OCI-M1 (cell line): ENCODE data around the gene SMG6.
A peak's percentile ranks its signal among the peaks of the same experiment; 100 is the strongest.
"Not testable (repeated sequence)": the region's sequence is repeated elsewhere in the genome, so short reads cannot be mapped to it uniquely, and the experiment has no call there.

Experiments
- DNase-seq: peaks from one replicate; lab custom pipeline; 2025; lab: John Stamatoyannopoulos, UW

Gene SMG6

GRCh38 chr17:2303204-2304188 is at the start of gene SMG6, which contains the start of gene SRR:
Gene SMG6 (minus strand): TSS chr17:2303785. CDS start chr17:2303720, 65 bp downstream.
Gene SRR (plus strand): TSS chr17:2303950. CDS start chr17:2315561, 11,611 bp downstream.
- DNase-seq = peak; percentile 94

GRCh38 chr17:2351269-2351668 is 47.7 kb upstream of the SMG6 start:
- no peak for DNase-seq

DNA sequence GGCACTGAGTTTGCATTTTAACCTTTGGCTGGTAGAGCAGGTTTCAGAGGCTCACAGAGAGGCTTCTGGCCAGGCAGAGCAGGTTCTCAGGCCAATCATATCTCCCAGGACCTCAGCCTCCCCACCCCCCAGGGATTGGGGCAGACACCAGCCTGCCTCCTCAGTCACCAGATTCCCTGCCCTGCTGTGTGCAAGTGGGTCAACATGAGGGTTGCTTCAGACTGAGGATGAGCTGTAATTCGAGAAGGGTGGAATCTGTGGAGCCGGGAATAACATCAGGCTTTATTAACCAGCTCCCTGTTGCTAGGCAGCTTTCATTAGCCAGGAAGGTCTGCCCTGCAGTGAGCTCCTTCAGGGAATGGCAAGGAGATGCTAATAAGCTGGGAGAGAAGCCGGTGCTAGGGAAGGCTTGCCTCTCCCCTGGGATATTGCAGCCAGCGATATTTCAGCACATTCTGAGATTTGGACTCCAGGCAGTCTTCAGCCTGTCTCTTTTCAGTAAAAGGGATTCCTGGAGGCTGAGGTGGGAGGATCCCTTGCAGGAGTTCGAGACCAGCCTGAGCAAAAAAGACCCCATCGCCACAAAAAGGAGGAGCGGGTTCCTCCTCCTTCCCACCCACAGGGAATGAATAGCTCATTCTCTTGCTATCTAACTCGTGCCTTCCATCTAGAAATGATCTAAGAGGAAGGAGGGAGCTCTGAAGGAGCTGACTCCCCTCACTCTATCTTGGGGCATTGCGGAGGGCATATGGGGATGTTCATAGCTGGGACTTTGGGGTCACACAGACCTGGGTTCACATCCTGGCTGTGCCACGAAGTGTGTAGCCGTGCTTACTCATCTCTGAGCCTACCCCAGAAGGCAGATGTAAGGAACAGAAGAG is 44.5 kb upstream of the SMG6 start:
- no peak for DNase-seq

DNA sequence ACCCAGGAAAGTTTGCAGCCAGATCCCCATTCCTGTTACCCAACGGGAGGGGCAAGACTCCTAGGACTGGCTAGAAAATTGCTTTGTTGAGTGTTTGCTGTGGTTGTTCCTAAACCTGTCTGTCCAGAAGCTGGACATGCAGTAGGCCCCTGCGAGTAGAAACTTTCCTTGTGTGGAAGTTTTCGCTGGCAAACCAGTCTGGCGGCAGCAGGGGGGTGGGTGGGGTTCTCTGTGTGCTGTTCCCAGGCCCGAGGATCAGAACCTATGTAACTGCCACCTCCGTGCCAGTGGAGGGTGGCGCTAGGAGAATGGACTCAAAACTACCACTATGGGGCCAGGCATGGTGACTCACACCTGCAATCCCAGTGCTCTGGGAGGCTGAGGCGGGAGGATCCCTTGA is 42.9 kb upstream of the SMG6 start:
- no peak for DNase-seq

- no peak for DNase-seq
Measured at GRCh38 chr17:2344528-2344927, 40.9 kb upstream of the SMG6 start.

DNA sequence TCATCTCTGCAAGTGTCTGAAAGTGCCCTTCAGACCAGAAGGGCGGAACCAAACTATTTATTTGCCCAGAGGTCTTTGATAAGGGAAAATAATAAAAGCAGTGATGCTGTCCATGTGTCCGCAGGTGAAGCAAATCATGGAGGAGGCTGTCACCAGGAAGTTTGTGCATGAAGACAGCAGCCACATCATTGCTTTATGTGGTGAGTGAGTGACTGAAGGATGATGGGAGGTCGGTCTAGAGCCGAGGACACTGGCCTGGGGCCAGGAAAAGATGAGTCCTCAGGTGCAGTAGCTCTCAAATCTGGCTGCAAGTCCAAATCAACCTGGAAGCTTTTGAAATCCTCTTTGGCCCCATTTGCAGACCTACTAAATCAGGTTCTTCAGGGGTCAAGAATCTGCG is 39.8 kb upstream of the SMG6 start:
- DNase-seq = no peak

DNA sequence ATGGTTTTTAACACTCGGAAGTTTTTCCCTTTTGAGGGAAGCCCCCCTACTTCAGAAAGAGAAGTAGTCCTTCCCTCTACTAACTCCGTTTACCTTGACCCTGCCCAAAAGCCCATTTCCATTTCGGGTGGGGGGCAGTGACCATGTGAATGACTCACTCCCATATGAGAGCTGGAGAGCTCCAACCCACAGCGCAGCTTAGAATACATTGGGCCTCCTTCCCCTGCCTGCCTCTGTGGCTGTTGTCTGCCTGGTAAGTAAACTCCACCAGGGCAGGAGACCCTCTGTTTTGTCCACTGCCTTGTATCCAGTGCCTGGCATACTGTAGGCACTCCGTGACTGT is 34.7 kb upstream of the SMG6 start:
- peak; percentile 42 for DNase-seq

DNA sequence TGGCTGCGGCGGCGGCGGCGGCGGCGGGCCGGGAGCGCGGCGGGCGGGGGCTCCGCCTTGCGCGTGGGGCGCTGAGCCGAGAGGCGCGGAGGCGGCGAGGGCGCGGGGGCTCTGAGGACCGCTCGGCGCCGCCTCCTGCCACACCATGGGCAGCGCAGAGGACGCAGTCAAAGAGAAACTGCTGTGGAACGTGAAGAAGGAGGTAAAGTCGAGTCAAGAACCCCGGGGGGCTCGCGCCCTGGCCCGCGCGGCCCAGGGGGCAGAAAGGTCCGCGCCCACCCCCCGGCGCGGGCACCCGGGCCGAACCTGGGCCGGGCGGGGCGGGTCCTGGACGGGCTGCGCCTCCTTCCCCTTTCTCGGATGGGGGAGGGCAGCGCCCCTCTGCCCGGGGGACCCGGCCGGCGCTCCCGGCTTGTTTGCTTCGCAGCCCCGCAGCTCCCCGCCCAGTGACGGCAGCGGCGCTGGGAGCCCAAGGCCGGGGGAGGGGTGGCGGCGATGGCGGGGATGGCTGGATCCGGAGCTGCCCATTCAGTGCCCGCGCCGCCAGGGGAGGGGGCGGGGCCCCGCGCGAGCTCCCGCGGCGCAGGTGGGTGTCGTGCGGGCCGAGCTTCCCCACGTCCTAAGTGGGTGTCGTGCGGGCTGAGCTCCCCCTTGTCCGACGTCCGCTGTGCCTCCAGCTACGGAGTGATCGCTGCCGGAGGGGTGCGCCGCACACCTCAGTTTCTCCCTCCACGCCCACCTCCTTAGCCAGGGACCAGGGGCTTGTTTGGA is 34.1 kb upstream of the SMG6 start:
- DNase-seq = peak; percentile 55

- DNase-seq = peak; percentile 53
Measured at GRCh38 chr17:2336852-2337543, 33.4 kb upstream of the SMG6 start, which contains the start of gene SGSM2. Gene SGSM2 (plus strand): TSS chr17:2337501. CDS start chr17:2337689, 188 bp downstream.

- peak; percentile 94 for DNase-seq
Measured at GRCh38 chr17:2336215-2336851, 32.7 kb upstream of the SMG6 start, which contains the start of gene TSR1. Gene TSR1 (minus strand): TSS chr17:2336457. CDS start chr17:2336427, 30 bp downstream.

- DNase-seq = no peak
Measured at GRCh38 chr17:2335726-2336214, 32.2 kb upstream of the SMG6 start.

GRCh38 chr17:2331303-2331702 is 27.7 kb upstream of the SMG6 start:
- no peak for DNase-seq

DNA sequence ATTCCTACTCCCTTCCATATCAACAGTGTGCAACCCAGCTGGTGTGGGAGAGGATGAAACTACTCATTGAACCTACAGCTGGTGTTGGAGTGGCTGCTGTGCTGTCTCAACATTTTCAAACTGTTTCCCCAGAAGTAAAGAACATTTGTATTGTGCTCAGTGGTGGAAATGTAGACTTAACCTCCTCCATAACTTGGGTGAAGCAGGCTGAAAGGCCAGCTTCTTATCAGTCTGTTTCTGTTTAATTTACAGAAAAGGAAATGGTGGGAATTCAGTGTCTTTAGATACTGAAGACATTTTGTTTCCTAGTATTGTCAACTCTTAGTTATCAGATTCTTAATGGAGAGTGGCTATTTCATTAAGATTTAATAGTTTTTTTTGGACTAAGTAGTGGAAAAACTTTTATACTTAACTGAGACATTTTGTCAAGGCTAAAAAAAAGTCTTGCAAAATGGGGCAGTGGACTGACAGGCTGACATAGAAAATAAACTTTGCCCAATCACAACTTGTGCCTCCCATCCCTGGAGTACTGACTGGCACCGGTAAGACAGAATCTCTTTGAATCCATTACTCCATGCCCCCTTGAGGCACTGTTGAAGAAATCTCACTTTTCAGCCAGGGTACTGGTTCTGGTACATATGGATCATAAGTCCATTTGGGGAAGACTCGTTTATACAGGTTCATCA is 20.2 kb upstream of the SMG6 start:
- DNase-seq = no peak

DNA sequence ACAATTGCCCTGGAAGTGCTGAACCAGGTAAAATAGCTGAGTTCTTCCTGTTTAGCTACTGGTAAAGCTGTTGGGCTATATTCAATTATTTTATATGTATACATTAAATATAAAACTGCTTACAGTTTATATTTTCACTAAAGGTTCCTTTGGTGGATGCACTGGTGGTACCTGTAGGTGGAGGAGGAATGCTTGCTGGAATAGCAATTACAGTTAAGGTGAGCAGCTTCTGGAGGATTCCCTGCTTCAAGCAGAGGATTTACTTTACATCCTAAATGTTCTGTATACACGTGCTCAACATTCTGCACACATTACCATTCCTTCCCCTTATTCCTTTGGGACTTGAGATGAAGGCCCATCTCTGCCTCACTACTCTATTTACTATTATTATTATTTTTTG is 17.8 kb upstream of the SMG6 start:
- no peak for DNase-seq

DNA sequence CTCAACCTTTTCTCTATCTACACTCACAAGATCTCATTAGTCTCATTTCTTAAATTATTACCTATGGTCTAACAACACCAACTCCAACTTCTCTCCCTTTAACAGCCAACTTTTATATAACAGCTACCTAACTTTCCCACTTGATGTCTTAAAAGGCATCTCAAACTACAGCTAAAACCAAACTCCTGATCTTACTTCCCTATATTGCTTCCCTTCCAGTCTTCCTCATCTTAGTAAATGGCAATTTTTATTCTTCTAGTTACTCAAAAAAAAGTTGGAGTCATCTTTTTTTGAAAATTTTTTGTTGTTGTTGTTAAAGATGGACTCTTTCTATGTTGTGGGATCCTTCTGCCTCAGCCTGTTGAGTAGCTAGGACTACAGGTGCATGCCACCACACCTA is 15.5 kb upstream of the SMG6 start:
- DNase-seq = no peak

- DNase-seq = no peak
Measured at GRCh38 chr17:2317796-2318195, 14.2 kb upstream of the SMG6 start.

GRCh38 chr17:2316916-2317205 is 13.3 kb upstream of the SMG6 start:
- not testable (repeated sequence) for DNase-seq

DNA sequence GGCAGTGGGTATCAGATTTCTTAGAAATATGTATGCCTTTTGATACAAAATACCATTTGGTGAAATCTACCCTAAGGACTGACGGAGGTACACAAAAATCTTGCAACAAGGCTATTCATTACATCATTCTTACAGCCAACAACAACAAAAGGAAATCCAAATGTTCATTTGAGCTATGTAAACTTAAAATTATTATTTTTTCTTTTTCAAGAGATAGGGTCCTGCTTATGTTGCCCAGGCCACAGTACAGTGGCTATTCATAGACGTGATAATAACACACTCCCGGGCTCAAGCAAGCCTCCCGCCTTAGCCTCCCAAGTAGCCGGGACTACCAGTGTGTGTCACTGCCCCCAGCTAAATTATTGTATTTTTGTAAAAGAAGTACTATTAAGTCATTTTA is 9.2 kb upstream of the SMG6 start:
- DNase-seq = no peak

DNA sequence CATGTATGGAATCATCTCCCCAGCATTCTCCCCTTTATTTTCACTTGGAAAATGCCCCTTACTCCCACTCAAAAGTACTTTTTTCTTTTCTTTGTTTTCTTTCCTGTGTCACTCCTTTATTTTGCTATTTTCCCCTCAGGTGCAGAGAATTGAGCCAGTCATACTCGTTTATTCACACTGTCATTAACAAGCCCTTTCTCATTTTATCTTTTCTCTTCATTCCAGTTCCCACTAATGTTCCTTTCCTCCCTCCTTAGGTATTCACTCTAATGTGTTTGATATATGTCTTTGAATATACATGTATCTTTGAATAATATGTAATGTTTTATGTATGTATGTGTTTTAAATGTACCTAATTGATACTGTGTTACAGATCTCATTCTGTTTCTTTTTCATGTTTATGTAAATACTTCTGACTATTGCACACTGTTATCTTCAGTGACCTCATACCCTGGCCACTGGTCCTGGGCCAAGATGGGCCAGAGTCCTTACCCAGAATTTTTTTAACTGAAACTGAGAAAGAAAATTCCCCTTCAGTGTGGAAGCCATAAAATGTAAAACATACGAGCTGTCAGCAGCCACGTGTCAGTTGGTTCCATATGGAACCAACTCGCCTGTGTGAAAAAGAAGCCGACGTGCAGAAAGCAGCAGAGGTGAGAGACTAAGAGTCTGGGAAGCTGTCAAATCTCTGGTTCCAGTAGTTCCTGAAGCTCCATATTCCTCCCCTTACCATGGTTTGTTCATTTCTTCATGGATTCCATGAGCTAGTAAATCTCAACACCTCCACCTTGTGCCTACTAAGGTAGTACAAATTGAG is 6.0 kb upstream of the SMG6 start:
- DNase-seq = peak; percentile 25
